ENCODE measurements around the gene PCGF2. TPM values are rescaled to one million over a fixed set of nuclear protein-coding genes. Genes with fewer than 3 reads are reported as not detected.
A peak's percentile ranks its signal among the peaks of the same experiment; 100 is the strongest.

The PCGF2 gene
- total RNA-seq, 4 donors from 2014 or later = 7.7 to 50.0 (median 17.6) TPM

- no peak for DNase-seq (ENCODE audit: low spot score in 2 of 2)
- Histone ChIP-seq H3K4me3 (no peak overlapping the region), H3K36me3 (no peaks in the 10 kb centered on the region), H3K9me3 (no peaks in the 10 kb centered on the region), H3K4me1 (no peaks in the 10 kb centered on the region), H3K27ac (no peak overlapping the region), H3K27me3 (no peaks in the 10 kb centered on the region)
- TF ChIP-seq CTCF (IDR thresholded peaks at IDR 0.05) (no peak), EP300 (IDR thresholded peaks at IDR 0.05) (no peak), POLR2A (IDR thresholded peaks at IDR 0.05) (no peak)
- 59 to 65% methylated on average over 12 of the region's 12 CpGs for WGBS, 2 donors
Measured at GRCh38 chr17:38685491-38685890, 62.6 kb downstream of the PCGF2 start.

Small RNAs within 50 kb of the gene (small RNA-seq; reads per million reads assigned to genes)
- gene MIR4726 = not detected
- gene MIR4734 = not detected
- gene RNA5SP440 = 1.2 reads per million, percentile 32 among the genes with 10 or more reads in this experiment
- gene RNU6-866P = not detected

Other genes with a start within 250 kb of the PCGF2 start
- gene SRCIN1, start 142.4 kb downstream of the PCGF2 start, total RNA-seq = 1 to 10 TPM in 2 of 4 donors, under 1 TPM in 2; 0.44 to 5.4 (median 1.5) TPM
- 1 to 10 TPM; 1.3 to 5.7 (median 4.6) TPM for gene EPOP, start 73.4 kb downstream of the PCGF2 start, total RNA-seq
- gene MLLT6, start 43.1 kb downstream of the PCGF2 start, total RNA-seq = 100 to 1,000 TPM in 2 of 4 donors, 10 to 100 TPM in 2; 83.9 to 185 (median 116) TPM
- gene CISD3, start 18.0 kb downstream of the PCGF2 start, total RNA-seq = 10 to 100 TPM; 10.2 to 19.2 (median 16.5) TPM
- 100 to 1,000 TPM in 3 of 4 donors, 10 to 100 TPM in 1; 88.8 to 146 (median 141) TPM for gene PSMB3, start 4.4 kb upstream of the PCGF2 start, total RNA-seq
- 10 to 100 TPM; 47.9 to 79.0 (median 74.8) TPM for gene PIP4K2B, start 51.2 kb upstream of the PCGF2 start, total RNA-seq
- 10 to 100 TPM; 19.0 to 43.3 (median 24.9) TPM for gene CWC25, start 77.0 kb upstream of the PCGF2 start, total RNA-seq
- 1,000 to 10,000 TPM; 1,112 to 1,642 (median 1,331) TPM for gene RPL23, start 105.4 kb upstream of the PCGF2 start, total RNA-seq
- gene LASP1, start 121.7 kb upstream of the PCGF2 start, total RNA-seq = 100 to 1,000 TPM; 110 to 165 (median 137) TPM
- gene FBXO47, start 219.1 kb upstream of the PCGF2 start, total RNA-seq = not detected